ENCODE data around the gene ASAH2. TPM values are rescaled to one million over a fixed set of nuclear protein-coding genes. Genes with fewer than 3 reads are reported as not detected.

The ASAH2 gene
- total RNA-seq (2014; rRNA removed; shearing (Covaris generic)) = 0.59 and 4.4 TPM in 2 replicates

GRCh38 chr10:50251394-50251793, at the start of gene ASAH2:
Gene ASAH2, minus strand, starts transcription at chr10:50251516. Its CDS starts 2,906 bp downstream, at chr10:50248610.
- no peak within 1 kb of the TSS for H3K4me3 ChIP-seq (ENCODE audit: insufficient read depth, low read depth, low read length)
- no peaks in the 10 kb centered on the region for H3K36me3 ChIP-seq (replicated peaks; ENCODE audit: control insufficient read depth, insufficient read depth, low read length)
- no peak for DNase-seq
- H3K27me3 ChIP-seq (ENCODE audit: control insufficient read depth, insufficient read depth, low read length) = no peaks in the 10 kb centered on the region

GRCh38 chr10:50299948-50300669, 48.8 kb upstream of the ASAH2 start:
- no peaks in the 10 kb centered on the region for H3K36me3 ChIP-seq (replicated peaks; ENCODE audit: control insufficient read depth, insufficient read depth, low read length)
- DNase-seq = no peak
- H3K27me3 ChIP-seq (ENCODE audit: control insufficient read depth, insufficient read depth, low read length) = no peaks in the 10 kb centered on the region
- H3K4me3 ChIP-seq (ENCODE audit: insufficient read depth, low read depth, low read length) = no peak overlapping the region

GRCh38 chr10:50295367-50295766, 44.1 kb upstream of the ASAH2 start:
- no peak for DNase-seq
- Histone ChIP-seq H3K36me3 (replicated peaks; ENCODE audit: control insufficient read depth, insufficient read depth, low read length) (no peaks in the 10 kb centered on the region), H3K27me3 (ENCODE audit: control insufficient read depth, insufficient read depth, low read length) (no peaks in the 10 kb centered on the region), H3K4me3 (ENCODE audit: insufficient read depth, low read depth, low read length) (no peak overlapping the region)

- H3K27me3 ChIP-seq (ENCODE audit: control insufficient read depth, insufficient read depth, low read length) = no peaks in the 10 kb centered on the region
- DNase-seq = no peak
- no peaks in the 10 kb centered on the region for H3K36me3 ChIP-seq (replicated peaks; ENCODE audit: control insufficient read depth, insufficient read depth, low read length)
- H3K4me3 ChIP-seq (ENCODE audit: insufficient read depth, low read depth, low read length) = no peak overlapping the region
Measured at GRCh38 chr10:50294582-50294981, 43.3 kb upstream of the ASAH2 start.

GRCh38 chr10:50293513-50294313, 42.4 kb upstream of the ASAH2 start:
- H3K36me3 ChIP-seq (replicated peaks; ENCODE audit: control insufficient read depth, insufficient read depth, low read length) = no peaks in the 10 kb centered on the region
- no peaks in the 10 kb centered on the region for H3K27me3 ChIP-seq (ENCODE audit: control insufficient read depth, insufficient read depth, low read length)
- DNase-seq = no peak
- no peak overlapping the region for H3K4me3 ChIP-seq (ENCODE audit: insufficient read depth, low read depth, low read length)

DNA sequence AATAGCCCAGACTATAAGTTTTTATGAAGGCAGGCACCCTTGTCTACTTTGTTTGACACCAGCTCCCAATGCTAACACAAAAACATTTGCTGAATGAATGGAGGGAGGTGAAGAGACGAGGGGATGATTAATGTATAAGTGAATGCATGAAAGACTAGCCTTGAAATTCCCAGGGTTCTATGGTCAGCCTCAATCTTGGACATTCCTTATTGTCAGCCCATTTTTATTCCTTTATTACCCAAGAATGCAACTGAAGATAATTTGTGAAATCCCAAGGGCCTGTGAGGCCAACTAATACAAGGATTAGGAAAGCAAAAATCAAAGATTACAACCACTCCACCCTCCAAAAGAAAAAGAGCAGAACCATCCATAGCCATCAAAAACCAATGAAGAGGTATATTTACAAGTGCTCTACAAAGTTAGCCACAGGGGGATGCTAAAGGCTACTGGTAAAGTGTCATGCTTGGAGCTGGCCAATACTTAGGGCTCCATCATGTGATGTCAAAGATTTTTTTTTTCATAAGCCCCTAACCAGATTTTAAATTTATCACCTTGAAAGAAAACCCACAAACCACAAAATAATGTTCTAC, 40.0 kb upstream of the ASAH2 start:
- H3K36me3 ChIP-seq (replicated peaks; ENCODE audit: control insufficient read depth, insufficient read depth, low read length) = no peaks in the 10 kb centered on the region
- no peak overlapping the region for H3K4me3 ChIP-seq (ENCODE audit: insufficient read depth, low read depth, low read length)
- H3K27me3 ChIP-seq (ENCODE audit: control insufficient read depth, insufficient read depth, low read length) = no peaks in the 10 kb centered on the region
- DNase-seq = peak; percentile 7

- H3K27me3 ChIP-seq (ENCODE audit: control insufficient read depth, insufficient read depth, low read length) = no peaks in the 10 kb centered on the region
- no peak for DNase-seq
- no peak overlapping the region for H3K4me3 ChIP-seq (ENCODE audit: insufficient read depth, low read depth, low read length)
- no peaks in the 10 kb centered on the region for H3K36me3 ChIP-seq (replicated peaks; ENCODE audit: control insufficient read depth, insufficient read depth, low read length)
Measured at GRCh38 chr10:50289196-50289595, 37.9 kb upstream of the ASAH2 start.

- no peak for DNase-seq
- no peaks in the 10 kb centered on the region for H3K36me3 ChIP-seq (replicated peaks; ENCODE audit: control insufficient read depth, insufficient read depth, low read length)
- no peaks in the 10 kb centered on the region for H3K27me3 ChIP-seq (ENCODE audit: control insufficient read depth, insufficient read depth, low read length)
- H3K4me3 ChIP-seq (ENCODE audit: insufficient read depth, low read depth, low read length) = no peak overlapping the region
Measured at GRCh38 chr10:50286996-50287803, 35.9 kb upstream of the ASAH2 start.

- H3K36me3 ChIP-seq (replicated peaks; ENCODE audit: control insufficient read depth, insufficient read depth, low read length) = no peaks in the 10 kb centered on the region
- H3K27me3 ChIP-seq (ENCODE audit: control insufficient read depth, insufficient read depth, low read length) = no peaks in the 10 kb centered on the region
- no peak for DNase-seq
- no peak overlapping the region for H3K4me3 ChIP-seq (ENCODE audit: insufficient read depth, low read depth, low read length)
Measured at GRCh38 chr10:50286517-50286916, 35.2 kb upstream of the ASAH2 start.

DNA sequence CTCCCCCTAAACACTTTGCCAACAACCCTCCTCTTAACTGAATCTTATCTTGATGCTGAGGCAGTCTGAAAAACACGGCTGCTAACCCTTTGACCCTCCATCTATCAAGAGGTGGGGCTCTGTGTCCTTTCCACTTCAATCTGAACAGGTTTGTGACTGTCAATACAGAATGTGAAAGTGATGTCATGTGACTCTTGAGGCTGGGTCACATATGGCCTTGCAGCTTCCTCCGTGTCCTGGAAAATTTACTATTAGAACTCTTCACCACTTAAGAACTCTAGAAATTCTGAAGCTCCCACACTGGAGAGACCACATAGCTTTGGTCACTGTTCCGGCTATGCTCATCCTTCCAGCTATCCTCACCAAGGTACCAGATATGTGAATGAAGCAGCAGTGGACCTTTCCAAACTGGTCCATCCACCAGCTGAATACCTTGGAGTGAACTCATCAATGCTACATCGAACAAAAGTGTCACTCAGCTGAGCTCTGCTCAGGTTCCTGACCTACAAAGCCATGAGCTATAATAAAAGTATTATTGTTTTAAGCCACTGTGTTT, 30.7 kb upstream of the ASAH2 start:
- Histone ChIP-seq H3K4me3 (ENCODE audit: insufficient read depth, low read depth, low read length) (no peak overlapping the region), H3K36me3 (replicated peaks; ENCODE audit: control insufficient read depth, insufficient read depth, low read length) (no peaks in the 10 kb centered on the region), H3K27me3 (ENCODE audit: control insufficient read depth, insufficient read depth, low read length) (no peaks in the 10 kb centered on the region)
- DNase-seq = no peak

DNA sequence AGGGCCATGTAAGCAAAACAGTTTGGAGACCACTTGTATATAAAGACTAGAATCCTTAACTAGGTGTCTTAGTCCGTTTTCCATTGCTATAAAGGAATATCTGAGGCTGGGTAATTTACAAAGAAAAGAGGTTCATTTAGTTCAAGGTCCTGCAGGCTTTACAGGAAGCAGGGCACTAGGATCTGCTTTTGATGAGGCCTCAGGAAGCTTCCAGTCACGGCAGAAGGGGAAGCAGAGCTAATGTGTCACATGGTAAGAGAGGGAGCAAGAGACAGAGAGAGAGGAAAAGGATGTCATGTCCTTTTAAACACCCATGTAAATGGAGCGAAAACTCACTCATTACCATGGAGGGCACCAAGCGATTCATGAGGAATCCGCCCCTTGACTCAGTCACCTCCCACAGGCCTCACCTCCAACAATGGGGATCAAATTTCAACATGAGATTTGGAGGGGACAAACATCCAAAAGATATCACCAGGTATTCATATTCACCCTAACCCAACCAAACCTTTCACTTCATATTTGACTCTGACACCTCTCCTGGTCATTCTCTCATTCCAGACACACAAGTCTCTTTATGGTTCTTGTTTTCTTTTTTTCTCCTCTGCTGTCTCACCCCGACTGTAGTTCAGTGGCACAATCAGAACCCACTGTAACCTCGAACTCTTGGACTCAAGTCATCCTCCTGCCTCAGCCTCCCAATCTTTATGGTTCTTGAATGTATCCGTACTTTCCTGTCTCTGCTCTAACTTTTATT, 30.1 kb upstream of the ASAH2 start:
- Histone ChIP-seq H3K36me3 (replicated peaks; ENCODE audit: control insufficient read depth, insufficient read depth, low read length) (no peaks in the 10 kb centered on the region), H3K4me3 (ENCODE audit: insufficient read depth, low read depth, low read length) (no peak overlapping the region), H3K27me3 (ENCODE audit: control insufficient read depth, insufficient read depth, low read length) (no peaks in the 10 kb centered on the region)
- no peak for DNase-seq

DNA sequence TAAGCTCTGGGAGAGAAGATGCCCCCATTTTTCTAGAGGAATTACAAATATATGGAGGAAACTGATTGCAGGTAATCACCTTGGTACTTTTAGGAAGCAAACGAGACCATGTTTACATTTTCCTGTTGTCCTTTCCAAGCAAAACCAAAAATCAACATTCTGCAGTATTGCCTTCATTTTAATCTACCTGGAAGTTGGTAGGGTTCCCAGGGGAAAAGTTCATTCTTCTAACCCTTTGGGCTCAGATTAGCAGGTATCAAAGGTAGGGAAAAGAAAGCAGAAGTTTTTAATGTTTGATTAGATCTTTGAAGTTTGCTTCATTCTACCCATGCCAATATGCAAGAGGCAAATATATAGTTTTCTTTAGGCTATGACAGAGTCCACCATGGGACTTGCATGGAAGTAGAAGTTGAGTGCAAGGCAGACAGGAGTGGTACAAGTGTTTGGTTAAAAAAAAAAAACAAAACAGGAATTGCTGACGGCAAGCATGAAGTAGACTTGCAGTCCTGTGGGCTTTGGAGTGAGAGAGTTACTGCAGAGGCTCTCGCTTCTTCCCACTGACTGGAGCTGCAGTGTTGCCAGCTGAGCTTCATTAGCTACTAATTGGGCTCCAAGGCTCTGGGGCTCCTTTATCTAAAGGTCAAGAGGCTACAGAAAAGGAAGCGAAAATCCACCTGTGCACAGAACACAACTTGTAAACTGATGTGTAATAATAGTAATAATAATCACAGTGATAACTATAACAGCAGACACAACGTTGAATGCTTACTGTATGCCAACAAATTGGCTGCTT, 28.9 kb upstream of the ASAH2 start:
- no peak for DNase-seq
- H3K4me3 ChIP-seq (ENCODE audit: insufficient read depth, low read depth, low read length) = no peak overlapping the region
- H3K36me3 ChIP-seq (replicated peaks; ENCODE audit: control insufficient read depth, insufficient read depth, low read length) = no peaks in the 10 kb centered on the region
- H3K27me3 ChIP-seq (ENCODE audit: control insufficient read depth, insufficient read depth, low read length) = no peaks in the 10 kb centered on the region

- Histone ChIP-seq H3K4me3 (ENCODE audit: insufficient read depth, low read depth, low read length) (no peak overlapping the region), H3K36me3 (replicated peaks; ENCODE audit: control insufficient read depth, insufficient read depth, low read length) (no peaks in the 10 kb centered on the region), H3K27me3 (ENCODE audit: control insufficient read depth, insufficient read depth, low read length) (no peaks in the 10 kb centered on the region)
- DNase-seq = peak; percentile 6
Measured at GRCh38 chr10:50279489-50279888, 28.2 kb upstream of the ASAH2 start.

All from H7 (cell line).